IPS-15b (cell line): ENCODE results near the gene RPL19.
A peak's percentile ranks its signal among the peaks of the same experiment; 100 is the strongest.

Experiments used
- H3K27me3 ChIP-seq: one replicate; pipeline ENCODE4 v1.6.1; 2013; ENCODE audit warnings: low read length; ENCODE audit not compliant: control insufficient read depth, insufficient read depth
- H3K36me3 ChIP-seq: one replicate; pipeline ENCODE4 v1.6.1; 2013; ENCODE audit warnings: low read length; ENCODE audit not compliant: control insufficient read depth, insufficient read depth
- H3K4me1 ChIP-seq: one replicate; pipeline ENCODE4 v1.6.1; 2013; ENCODE audit warnings: mild to moderate bottlenecking, low read length; ENCODE audit not compliant: control insufficient read depth, insufficient read depth
- H3K4me3 ChIP-seq: one replicate; pipeline ENCODE4 v1.5.1; 2013; ENCODE audit warnings: low read depth, low read length
- H3K9ac ChIP-seq: one replicate; pipeline ENCODE4 v1.6.1; 2013; ENCODE audit warnings: low read depth, mild to moderate bottlenecking, low read length
- H3K9me3 ChIP-seq: one replicate; pipeline ENCODE4 v1.6.1; 2013; ENCODE audit warnings: mild to moderate bottlenecking, low read length; ENCODE audit not compliant: control insufficient read depth, insufficient read depth

Gene RPL19

GRCh38 chr17:39193346-39193745, 6.7 kb upstream of the RPL19 start:
- H3K27me3 ChIP-seq: no peaks in the 10 kb centered on the region
- H3K4me3 ChIP-seq: no peak overlapping the region
- no peak overlapping the region for H3K9ac ChIP-seq
- H3K36me3 ChIP-seq: peaks cover 22% of the 10 kb centered on the region
- H3K4me1 ChIP-seq: peaks cover 12% of the 10 kb centered on the region
- no peaks in the 10 kb centered on the region for H3K9me3 ChIP-seq

DNA sequence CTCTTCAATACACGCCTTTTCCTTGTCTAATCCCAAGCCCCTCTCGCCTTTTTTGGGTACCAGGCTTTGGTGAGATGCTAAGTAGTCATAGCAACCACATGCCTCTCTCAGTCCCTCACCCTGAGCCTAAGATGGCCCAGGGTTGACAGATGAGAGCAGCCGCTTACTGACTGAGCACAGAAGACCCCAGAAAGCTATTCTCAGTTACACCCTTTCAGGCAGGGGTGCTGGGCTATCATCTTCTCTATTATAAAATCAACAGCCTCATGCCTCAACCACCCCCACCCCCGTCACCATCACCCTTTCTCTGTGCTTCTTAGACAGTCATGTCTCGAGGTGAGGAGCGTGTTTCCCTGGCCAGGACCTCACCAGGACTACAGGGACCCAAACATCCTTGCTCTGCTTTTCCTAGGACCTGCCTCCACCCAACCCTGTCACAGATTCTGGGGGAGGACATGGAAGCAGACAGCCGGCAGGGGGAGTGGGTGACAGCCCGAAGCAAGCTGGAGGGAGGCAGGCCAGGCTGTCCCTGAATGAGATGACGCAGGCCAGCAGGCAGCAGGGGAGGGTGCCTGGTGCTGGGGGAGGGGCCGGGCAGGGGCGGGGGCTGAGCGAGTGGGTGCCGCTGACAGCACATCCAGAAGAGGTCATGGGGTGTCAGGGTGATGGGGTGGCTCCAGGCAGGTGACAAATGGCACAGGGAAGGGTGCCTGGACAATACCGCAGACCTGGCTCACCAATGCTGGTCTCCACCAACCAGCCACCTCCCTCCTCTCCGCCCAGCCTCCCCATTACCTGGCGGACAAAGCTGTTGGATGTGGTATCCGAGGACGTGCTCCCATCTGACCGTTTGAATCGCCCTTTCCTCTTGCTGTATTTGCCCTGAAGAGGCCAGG, 5.7 kb upstream of the RPL19 start:
- Histone ChIP-seq H3K4me1 (peaks cover 17% of the 10 kb centered on the region), H3K36me3 (peaks cover 22% of the 10 kb centered on the region), H3K4me3 (peak overlapping the region; percentile 45), H3K27me3 (no peaks in the 10 kb centered on the region), H3K9ac (no peak overlapping the region), H3K9me3 (no peaks in the 10 kb centered on the region)

DNA sequence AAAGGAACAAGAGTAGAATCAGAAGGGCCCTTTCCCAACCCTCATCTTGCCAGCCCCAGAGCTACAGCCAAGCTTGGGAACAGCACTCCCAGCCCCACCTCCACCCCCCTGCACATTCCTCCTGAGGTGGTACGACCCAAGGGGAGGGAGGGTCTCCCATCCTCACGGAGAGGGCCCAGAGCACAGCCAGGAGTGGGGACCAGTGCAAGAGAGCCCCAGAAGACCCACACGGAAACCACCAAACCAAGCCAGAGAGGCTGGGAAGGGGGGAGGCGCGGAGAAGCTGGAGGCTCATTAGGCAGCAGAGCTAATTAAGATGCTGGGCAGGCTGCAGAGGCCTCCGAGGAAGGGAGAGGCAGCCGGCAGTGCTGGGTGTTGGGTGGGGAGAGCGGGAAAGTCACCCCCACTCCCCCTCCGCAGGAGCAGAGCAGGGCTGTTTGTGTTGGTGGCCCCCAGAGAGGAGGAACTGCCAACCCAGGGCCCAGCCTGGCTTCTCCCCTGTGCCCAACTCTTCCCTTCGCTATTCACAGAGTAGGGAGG, 5.0 kb upstream of the RPL19 start:
- Histone ChIP-seq H3K9me3 (no peaks in the 10 kb centered on the region), H3K36me3 (peaks cover 22% of the 10 kb centered on the region), H3K4me1 (peaks cover 17% of the 10 kb centered on the region), H3K4me3 (peak overlapping the region; percentile 45), H3K27me3 (no peaks in the 10 kb centered on the region), H3K9ac (no peak overlapping the region)

GRCh38 chr17:39195568-39196160, 4.4 kb upstream of the RPL19 start:
- H3K27me3 ChIP-seq: no peaks in the 10 kb centered on the region
- no peak overlapping the region for H3K9ac ChIP-seq
- no peaks in the 10 kb centered on the region for H3K9me3 ChIP-seq
- peak overlapping the region; percentile 45 for H3K4me3 ChIP-seq
- H3K4me1 ChIP-seq: peaks cover 17% of the 10 kb centered on the region
- peaks cover 22% of the 10 kb centered on the region for H3K36me3 ChIP-seq

DNA sequence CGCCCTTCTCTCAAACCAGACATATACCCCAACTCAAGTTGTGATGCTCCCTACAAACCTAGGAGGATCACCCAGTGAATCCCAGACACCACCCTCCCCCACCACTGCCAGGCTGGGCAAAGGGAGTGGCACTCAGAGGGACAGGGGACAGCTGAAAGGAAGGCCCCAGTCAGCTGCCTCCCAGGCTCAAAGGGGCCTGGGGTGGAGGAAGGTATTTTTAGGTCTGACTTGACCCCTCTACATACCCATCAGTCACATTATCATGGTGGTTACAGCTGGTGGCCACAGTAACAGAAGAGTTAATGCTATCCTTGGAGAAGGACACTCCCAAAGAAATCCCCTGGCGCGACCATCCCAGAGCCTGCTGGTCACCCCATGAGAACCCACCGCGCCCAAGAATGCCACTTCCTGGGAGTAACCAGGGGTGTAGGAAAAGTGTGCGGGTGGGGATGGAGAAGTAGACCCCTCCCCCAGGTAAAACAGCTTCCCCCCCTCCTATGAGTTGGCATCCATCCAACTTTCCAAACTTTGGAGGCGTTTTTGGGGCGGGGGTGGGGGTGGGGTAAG, 3.8 kb upstream of the RPL19 start:
- Histone ChIP-seq H3K27me3 (no peaks in the 10 kb centered on the region), H3K9ac (no peak overlapping the region), H3K4me3 (peak overlapping the region; percentile 45), H3K36me3 (peaks cover 22% of the 10 kb centered on the region), H3K9me3 (no peaks in the 10 kb centered on the region), H3K4me1 (peaks cover 17% of the 10 kb centered on the region)

- peaks cover 23% of the 10 kb centered on the region for H3K36me3 ChIP-seq
- H3K4me3 ChIP-seq: peak overlapping the region; percentile 45
- H3K9ac ChIP-seq: no peak overlapping the region
- peaks cover 17% of the 10 kb centered on the region for H3K4me1 ChIP-seq
- H3K9me3 ChIP-seq: no peaks in the 10 kb centered on the region
- H3K27me3 ChIP-seq: no peaks in the 10 kb centered on the region
Observed at GRCh38 chr17:39196808-39197291, 3.2 kb upstream of the RPL19 start.

DNA sequence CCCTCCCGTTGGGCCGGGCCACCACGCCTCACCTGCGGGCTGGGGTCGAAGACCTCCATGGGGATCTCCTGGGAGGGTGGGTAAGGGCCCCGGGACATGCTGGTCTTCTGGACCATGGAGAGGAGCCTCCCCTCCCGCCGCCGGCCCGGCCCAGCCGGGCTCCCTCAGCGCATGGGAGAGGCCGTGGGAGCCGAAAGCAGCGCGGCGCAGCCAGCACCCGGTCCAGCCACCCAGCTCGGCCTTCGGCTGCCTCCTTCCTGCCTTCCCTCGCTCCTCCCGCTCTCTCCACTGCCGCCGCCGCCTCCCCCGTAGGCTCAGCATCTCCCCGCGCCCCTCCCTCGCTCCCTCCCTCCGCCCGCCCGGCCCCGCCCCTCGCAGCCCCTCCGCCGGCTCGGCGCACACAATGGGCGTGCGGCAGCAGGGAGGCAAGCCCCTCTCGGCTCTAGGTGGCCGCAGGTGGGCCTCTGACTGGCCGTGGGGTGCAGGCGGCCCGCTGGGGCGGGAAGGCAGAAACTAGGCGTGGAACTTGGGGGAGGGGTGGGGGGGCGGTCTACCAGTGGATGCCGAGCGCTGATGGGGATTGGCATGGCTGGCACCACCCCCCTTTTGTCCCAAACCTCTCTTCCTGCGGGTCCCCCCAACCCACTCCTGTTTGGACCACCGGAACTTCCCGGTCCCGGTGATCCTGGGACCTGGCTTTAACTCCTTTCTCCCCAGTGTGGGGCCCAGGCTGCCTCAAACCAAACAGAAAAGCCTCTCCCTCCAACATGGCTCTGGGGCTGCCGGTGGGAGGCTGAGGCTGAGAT, 2.5 kb upstream of the RPL19 start, which contains the start of gene CACNB1:
TSS of gene CACNB1 (minus strand) at position 290 of the 806 bp plus-strand sequence. CDS start at position 116, 174 bp downstream.
- no peaks in the 10 kb centered on the region for H3K9me3 ChIP-seq
- peaks cover 17% of the 10 kb centered on the region for H3K4me1 ChIP-seq
- H3K9ac ChIP-seq: peak within 1 kb of the TSS; percentile 65
- peak within 1 kb of the TSS; percentile 55 for H3K4me3 ChIP-seq
- peaks cover 24% of the 10 kb centered on the region for H3K36me3 ChIP-seq
- H3K27me3 ChIP-seq: no peaks in the 10 kb centered on the region

DNA sequence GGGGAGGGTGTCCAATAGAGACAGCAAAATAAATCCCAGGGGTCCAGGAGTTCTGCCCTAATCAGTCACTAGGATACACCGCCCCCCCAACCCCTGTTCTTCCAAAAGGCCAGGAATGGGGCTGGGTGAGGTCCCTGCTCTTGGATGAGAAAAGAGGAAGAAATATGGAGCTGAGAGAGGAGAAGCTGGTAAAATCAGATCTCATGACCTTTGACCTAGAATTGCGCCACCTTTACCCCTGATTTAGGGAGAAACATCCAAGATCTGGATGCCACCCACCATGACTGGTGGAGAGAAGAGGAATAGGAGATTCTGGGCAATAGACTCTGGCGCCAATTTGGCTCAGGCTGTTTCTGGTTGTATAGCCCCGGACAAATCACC, 1.9 kb upstream of the RPL19 start:
- H3K36me3 ChIP-seq: peaks cover 27% of the 10 kb centered on the region
- H3K9me3 ChIP-seq: no peaks in the 10 kb centered on the region
- peak overlapping the region; percentile 65 for H3K9ac ChIP-seq
- peaks cover 17% of the 10 kb centered on the region for H3K4me1 ChIP-seq
- H3K27me3 ChIP-seq: no peaks in the 10 kb centered on the region
- peak overlapping the region; percentile 55 for H3K4me3 ChIP-seq

DNA sequence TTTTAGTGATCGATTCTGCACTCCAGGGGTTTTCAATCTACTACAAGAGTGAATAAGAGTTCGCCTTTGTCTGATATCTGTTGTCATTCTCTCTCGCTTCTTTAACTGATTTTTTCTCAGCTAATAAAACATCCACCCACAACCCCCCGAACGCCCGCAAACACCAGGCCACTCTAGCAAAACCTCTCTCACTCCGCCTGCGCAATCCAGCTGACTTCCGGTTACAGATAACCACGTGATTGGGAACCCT, 338 bp upstream of the RPL19 start:
- Histone ChIP-seq H3K27me3 (no peaks in the 10 kb centered on the region), H3K9me3 (no peaks in the 10 kb centered on the region), H3K4me3 (peak overlapping the region; percentile 83), H3K4me1 (peaks cover 13% of the 10 kb centered on the region), H3K36me3 (peaks cover 34% of the 10 kb centered on the region), H3K9ac (peak overlapping the region; percentile 100)

- H3K36me3 ChIP-seq: peaks cover 37% of the 10 kb centered on the region
- peaks cover 8% of the 10 kb centered on the region for H3K4me1 ChIP-seq
- H3K9me3 ChIP-seq: no peaks in the 10 kb centered on the region
- H3K9ac ChIP-seq: peak overlapping the region; percentile 100
- H3K4me3 ChIP-seq: peak overlapping the region; percentile 83
- H3K27me3 ChIP-seq: no peaks in the 10 kb centered on the region
Observed at GRCh38 chr17:39200957-39201510, 951 bp downstream of the RPL19 start.

DNA sequence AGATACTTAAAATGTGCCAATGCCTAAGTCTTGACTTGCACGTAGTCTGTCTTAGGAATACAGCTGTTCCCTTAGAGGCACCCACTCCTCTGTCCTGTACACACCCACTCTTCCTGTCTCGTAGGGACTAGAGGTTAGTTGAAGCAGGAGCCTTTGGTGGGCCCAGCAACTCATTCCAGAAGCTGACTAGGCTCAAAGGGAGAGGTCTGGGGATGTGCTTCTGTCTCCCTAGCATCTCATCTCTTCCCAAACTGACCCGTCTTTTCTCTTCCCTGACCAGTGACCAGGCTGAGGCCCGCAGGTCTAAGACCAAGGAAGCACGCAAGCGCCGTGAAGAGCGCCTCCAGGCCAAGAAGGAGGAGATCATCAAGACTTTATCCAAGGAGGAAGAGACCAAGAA, 4.2 kb downstream of the RPL19 start:
- H3K9me3 ChIP-seq: no peaks in the 10 kb centered on the region
- no peak overlapping the region for H3K9ac ChIP-seq
- H3K27me3 ChIP-seq: no peaks in the 10 kb centered on the region
- peaks cover 37% of the 10 kb centered on the region for H3K36me3 ChIP-seq
- H3K4me3 ChIP-seq: no peak overlapping the region
- peaks cover 14% of the 10 kb centered on the region for H3K4me1 ChIP-seq
